ENCODE measurements around the gene TMC3. TPM values are rescaled to one million over a fixed set of nuclear protein-coding genes. Genes with fewer than 3 reads are reported as not detected.

TMC3 gene
- total RNA-seq, 2 experiments from 2014 or later, result not detected

- no peaks in the 10 kb centered on the region for H3K9me3 ChIP-seq (ENCODE audit: low read length)
- CTCF ChIA-PET (ENCODE audit: unreplicated experiment), result no interaction called here
- no peak overlapping the region for H3K4me2 ChIP-seq (ENCODE audit: low read length)
- H3K36me3 ChIP-seq (ENCODE audit: insufficient read depth, low read length), result no peaks in the 10 kb centered on the region
- intact Hi-C loops (cut with micrococcal nuclease; ENCODE audit: unreplicated experiment), result no loop called here
- H3K4me1 ChIP-seq (ENCODE audit: insufficient read depth, low read length, poor library complexity, severe bottlenecking), result no peaks in the 10 kb centered on the region
- H3K9me2 ChIP-seq (ENCODE audit: insufficient read depth, low read length), result no peaks in the 10 kb centered on the region
- H4K20me1 ChIP-seq (ENCODE audit: insufficient read depth, low read length), result no peaks in the 10 kb centered on the region
- TF ChIP-seq EZH2phosphoT487 (IDR thresholded peaks at IDR 0.05; ENCODE audit: borderline replicate concordance, low read depth, low read length) (no peak), CTCF (conservative IDR thresholded peaks at IDR 0.05; ENCODE audit: low read length) (no peak)
- no peak overlapping the region for H3K27ac ChIP-seq (ENCODE audit: low read depth, low read length, poor library complexity, severe bottlenecking)
- H2AFZ ChIP-seq (ENCODE audit: low read length), result no peak overlapping the region
- no peak overlapping the region for H3K4me3 ChIP-seq (ENCODE audit: low read depth, low read length, poor library complexity, severe bottlenecking)
- no peaks in the 10 kb centered on the region for H3K79me2 ChIP-seq (ENCODE audit: insufficient read depth, low read depth, low read length)
- BruUV-seq (replicated peaks), result no TSS peak
- DNase-seq (ENCODE audit: low spot score), result no peak
- POLR2A ChIA-PET, result interaction anchor here (0.6 kb wide), 1 partner anchor 21 kb away, joined by 3 read pairs; no protein-coding TSS in a partner anchor
These were observed 13.8 kb upstream of the TMC3 start for GRCh38 chr15:81387621-81388435.

GRCh38 chr15:81386947-81387346, 12.9 kb upstream of the TMC3 start:
- POLR2A ChIA-PET, result interaction anchor here (0.6 kb wide), 2 partner anchors 22 to 95 kb away, joined by 3 to 4 read pairs; no protein-coding TSS in a partner anchor
- TF ChIP-seq EZH2phosphoT487 (IDR thresholded peaks at IDR 0.05; ENCODE audit: borderline replicate concordance, low read depth, low read length) (no peak), CTCF (conservative IDR thresholded peaks at IDR 0.05; ENCODE audit: low read length) (no peak)
- Histone ChIP-seq H3K4me1 (ENCODE audit: insufficient read depth, low read length, poor library complexity, severe bottlenecking) (no peaks in the 10 kb centered on the region), H3K27ac (ENCODE audit: low read depth, low read length, poor library complexity, severe bottlenecking) (no peak overlapping the region), H3K4me3 (ENCODE audit: low read depth, low read length, poor library complexity, severe bottlenecking) (no peak overlapping the region), H3K4me2 (ENCODE audit: low read length) (no peak overlapping the region), H4K20me1 (ENCODE audit: insufficient read depth, low read length) (no peaks in the 10 kb centered on the region), H3K79me2 (ENCODE audit: insufficient read depth, low read depth, low read length) (no peaks in the 10 kb centered on the region), H3K9me3 (ENCODE audit: low read length) (no peaks in the 10 kb centered on the region), H3K9me2 (ENCODE audit: insufficient read depth, low read length) (no peaks in the 10 kb centered on the region), H2AFZ (ENCODE audit: low read length) (no peak overlapping the region), H3K36me3 (ENCODE audit: insufficient read depth, low read length) (no peaks in the 10 kb centered on the region)
- intact Hi-C loops (cut with micrococcal nuclease; ENCODE audit: unreplicated experiment), result no loop called here
- BruUV-seq (replicated peaks), result no TSS peak
- no peak for DNase-seq (ENCODE audit: low spot score)
- CTCF ChIA-PET (ENCODE audit: unreplicated experiment), result no interaction called here

- intact Hi-C loops (cut with micrococcal nuclease; ENCODE audit: unreplicated experiment), result no loop called here
- Histone ChIP-seq H3K36me3 (ENCODE audit: insufficient read depth, low read length) (no peaks in the 10 kb centered on the region), H3K27ac (ENCODE audit: low read depth, low read length, poor library complexity, severe bottlenecking) (no peak overlapping the region), H3K9me3 (ENCODE audit: low read length) (no peaks in the 10 kb centered on the region), H3K79me2 (ENCODE audit: insufficient read depth, low read depth, low read length) (no peaks in the 10 kb centered on the region), H3K9me2 (ENCODE audit: insufficient read depth, low read length) (no peaks in the 10 kb centered on the region), H2AFZ (ENCODE audit: low read length) (no peak overlapping the region), H3K4me3 (ENCODE audit: low read depth, low read length, poor library complexity, severe bottlenecking) (no peak overlapping the region), H3K4me2 (ENCODE audit: low read length) (no peak overlapping the region), H3K4me1 (ENCODE audit: insufficient read depth, low read length, poor library complexity, severe bottlenecking) (no peaks in the 10 kb centered on the region), H4K20me1 (ENCODE audit: insufficient read depth, low read length) (no peaks in the 10 kb centered on the region)
- BruUV-seq (replicated peaks), result no TSS peak
- DNase-seq (ENCODE audit: low spot score), result no peak
- ChIA-PET POLR2A (no interaction called here), CTCF (ENCODE audit: unreplicated experiment) (no interaction called here)
- TF ChIP-seq CTCF (conservative IDR thresholded peaks at IDR 0.05; ENCODE audit: low read length), result no peak
- TF ChIP-seq EZH2phosphoT487 (IDR thresholded peaks at IDR 0.05; ENCODE audit: borderline replicate concordance, low read depth, low read length), result no peak
These were observed 11.7 kb upstream of the TMC3 start for GRCh38 chr15:81385721-81386076.
